Measurements from ENCODE around the gene HUNK. TPM values are rescaled to one million over a fixed set of nuclear protein-coding genes. Genes with fewer than 3 reads are reported as not detected.

HUNK gene
- total RNA-seq, 1 donor from 2014 or later: 0.43 TPM

DNA sequence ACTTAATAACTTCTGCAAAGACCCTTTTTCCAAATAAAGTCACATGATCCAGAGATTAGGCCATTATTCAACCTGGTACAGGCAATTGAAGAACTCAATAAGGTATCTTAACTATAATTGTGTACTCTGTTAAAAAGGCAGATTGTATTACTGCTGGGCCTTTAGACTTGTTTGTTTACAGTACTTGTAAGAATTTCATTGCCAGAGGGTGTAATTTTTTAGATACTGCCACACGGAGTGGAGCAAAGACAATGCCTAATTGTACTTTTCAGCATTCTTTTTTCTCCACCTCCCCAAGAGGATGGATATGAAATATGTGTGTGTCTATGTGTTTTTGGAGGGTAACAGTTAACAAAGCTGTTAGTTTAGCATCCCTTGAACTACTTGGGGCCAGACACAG is 47.5 kb downstream of the HUNK start:
- Mint-ChIP-seq H3K9me3 (no peaks in the 10 kb centered on the region), H3K4me3 (ENCODE audit: low read depth) (no peak overlapping the region), H3K27ac (no peak overlapping the region), H3K4me1 (ENCODE audit: low read depth) (no peaks in the 10 kb centered on the region), H3K36me3 (ENCODE audit: low read depth) (no peaks in the 10 kb centered on the region), H3K27me3 (ENCODE audit: low read depth) (no peaks in the 10 kb centered on the region)
- intact Hi-C loops (cut with micrococcal nuclease): no loop called here
- no peak for DNase-seq (ENCODE audit: low spot score)

DNA sequence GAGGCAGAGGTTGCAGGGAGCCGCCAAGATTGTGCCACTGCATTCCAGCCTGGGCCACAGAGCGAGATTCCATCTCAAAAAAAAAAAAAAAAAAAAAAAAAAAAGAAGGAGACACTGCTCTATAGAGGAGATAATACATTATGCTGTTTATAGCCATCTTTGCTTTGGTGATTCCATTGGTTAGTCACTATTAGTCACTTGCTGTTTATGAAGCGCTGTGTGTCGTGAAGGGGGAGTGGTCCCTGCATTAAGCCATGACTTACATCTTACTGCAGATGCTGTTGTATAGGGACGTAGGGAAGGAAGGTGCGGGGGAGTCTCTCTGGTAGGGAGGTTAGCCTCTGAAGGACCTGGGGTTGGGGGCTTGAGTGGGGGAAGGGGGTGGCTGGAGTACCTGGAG is 48.3 kb downstream of the HUNK start:
- Mint-ChIP-seq H3K4me1 (ENCODE audit: low read depth) (no peaks in the 10 kb centered on the region), H3K4me3 (ENCODE audit: low read depth) (no peak overlapping the region), H3K27ac (no peak overlapping the region), H3K9me3 (no peaks in the 10 kb centered on the region), H3K27me3 (ENCODE audit: low read depth) (no peaks in the 10 kb centered on the region), H3K36me3 (ENCODE audit: low read depth) (no peaks in the 10 kb centered on the region)
- intact Hi-C loops (cut with micrococcal nuclease): no loop called here
- no peak for DNase-seq (ENCODE audit: low spot score)

DNA sequence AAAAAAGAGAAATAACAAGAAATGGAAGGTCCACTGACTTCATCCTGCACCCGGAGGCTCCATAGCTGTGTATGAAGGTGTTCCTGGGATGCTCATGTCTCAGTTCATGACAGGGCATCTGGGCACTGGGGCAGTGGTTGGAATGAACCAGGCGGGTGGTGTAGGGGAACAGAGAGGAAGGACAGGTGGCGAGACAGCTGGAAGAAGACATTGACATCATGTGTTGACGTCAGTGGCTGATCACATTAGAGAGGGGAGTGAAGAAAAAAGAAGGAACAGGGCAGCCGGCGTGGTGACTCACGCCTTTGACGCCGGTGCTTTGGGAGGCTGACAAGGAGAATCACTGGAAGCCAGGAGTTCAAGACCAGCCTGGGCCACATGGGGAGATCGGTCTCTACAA is 50.1 kb downstream of the HUNK start:
- DNase-seq (ENCODE audit: low spot score): no peak
- no peaks in the 10 kb centered on the region for H3K36me3 Mint-ChIP-seq (ENCODE audit: low read depth)

DNA sequence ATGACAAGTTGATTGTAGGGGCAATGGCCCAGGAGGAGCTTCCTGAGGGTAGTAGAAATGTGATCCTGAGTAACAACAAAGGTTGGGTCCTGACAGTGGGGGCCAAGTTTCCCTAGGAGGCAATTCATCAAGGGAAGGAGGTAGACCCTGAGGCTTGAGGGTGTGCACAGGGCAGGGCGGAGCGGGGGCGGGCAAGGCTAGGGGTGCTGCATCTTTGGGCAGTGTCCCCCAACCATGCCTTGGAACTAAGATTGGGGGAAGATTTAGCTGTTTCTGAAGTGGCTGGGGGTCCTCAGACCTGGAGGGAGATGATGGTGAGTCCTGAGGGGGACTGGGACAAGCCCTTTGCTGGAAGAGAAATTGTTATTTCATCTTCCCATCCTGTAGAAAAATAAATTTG is 50.9 kb downstream of the HUNK start:
- Mint-ChIP-seq H3K36me3 (ENCODE audit: low read depth) (no peaks in the 10 kb centered on the region), H3K27ac (no peak overlapping the region), H3K4me3 (ENCODE audit: low read depth) (no peak overlapping the region), H3K27me3 (ENCODE audit: low read depth) (no peaks in the 10 kb centered on the region), H3K9me3 (peaks cover 4% of the 10 kb centered on the region), H3K4me1 (ENCODE audit: low read depth) (no peaks in the 10 kb centered on the region)
- intact Hi-C loops (cut with micrococcal nuclease): no loop called here
- no peak for DNase-seq (ENCODE audit: low spot score)

More for the DNA sequence above, 50.1 kb downstream of the HUNK start:
- H3K27ac Mint-ChIP-seq: no peak overlapping the region
- no peak overlapping the region for H3K4me3 Mint-ChIP-seq (ENCODE audit: low read depth)
- no peaks in the 10 kb centered on the region for H3K4me1 Mint-ChIP-seq (ENCODE audit: low read depth)
- no peaks in the 10 kb centered on the region for H3K27me3 Mint-ChIP-seq (ENCODE audit: low read depth)
- intact Hi-C loops (cut with micrococcal nuclease): no loop called here
- peaks cover 4% of the 10 kb centered on the region for H3K9me3 Mint-ChIP-seq

DNA sequence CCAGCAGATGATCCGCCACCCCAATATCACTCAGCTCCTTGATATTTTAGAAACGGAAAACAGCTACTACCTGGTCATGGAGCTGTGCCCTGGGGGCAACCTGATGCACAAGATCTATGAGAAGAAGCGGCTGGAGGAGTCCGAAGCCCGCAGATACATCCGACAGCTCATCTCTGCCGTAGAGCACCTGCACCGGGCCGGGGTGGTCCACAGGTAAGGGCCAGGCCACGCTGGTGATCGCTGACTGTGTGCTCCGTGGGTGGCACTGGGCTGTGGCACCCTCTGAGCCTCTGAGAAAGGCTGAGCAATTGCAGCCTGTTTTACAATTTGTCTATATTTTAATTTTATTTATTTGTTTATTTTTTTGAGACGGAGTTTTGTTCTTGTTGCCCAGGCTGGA is 51.7 kb downstream of the HUNK start:
- H3K9me3 Mint-ChIP-seq: peaks cover 4% of the 10 kb centered on the region
- DNase-seq (ENCODE audit: low spot score): no peak
- no peak overlapping the region for H3K4me3 Mint-ChIP-seq (ENCODE audit: low read depth)

DNA sequence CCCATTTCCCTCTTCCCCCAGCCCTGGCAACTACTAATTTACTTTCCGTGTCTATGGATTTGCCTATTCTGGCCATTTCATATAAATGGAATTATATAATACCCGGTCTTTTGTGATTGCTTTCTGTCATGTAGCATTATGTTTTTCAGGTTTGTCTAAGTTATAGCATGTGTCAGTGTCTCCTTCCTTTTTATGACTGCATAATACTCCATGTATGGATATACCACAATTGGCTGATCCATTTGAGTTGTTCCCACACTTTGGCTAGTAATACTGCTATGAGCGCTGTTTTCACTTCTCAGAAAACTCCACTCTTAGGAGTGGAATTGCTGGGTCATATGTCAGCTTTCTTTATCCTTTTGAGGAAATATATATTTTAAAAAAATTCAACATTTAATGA is 53.7 kb downstream of the HUNK start:
- no peaks in the 10 kb centered on the region for H3K36me3 Mint-ChIP-seq (ENCODE audit: low read depth)
- no peak for DNase-seq (ENCODE audit: low spot score)
- intact Hi-C loops (cut with micrococcal nuclease): no loop called here
- H3K27me3 Mint-ChIP-seq (ENCODE audit: low read depth): no peaks in the 10 kb centered on the region
- peaks cover 4% of the 10 kb centered on the region for H3K9me3 Mint-ChIP-seq
- no peak overlapping the region for H3K27ac Mint-ChIP-seq
- no peaks in the 10 kb centered on the region for H3K4me1 Mint-ChIP-seq (ENCODE audit: low read depth)
- no peak overlapping the region for H3K4me3 Mint-ChIP-seq (ENCODE audit: low read depth)

More for the DNA sequence above, 51.7 kb downstream of the HUNK start:
- H3K4me1 Mint-ChIP-seq (ENCODE audit: low read depth): no peaks in the 10 kb centered on the region
- intact Hi-C loops (cut with micrococcal nuclease): no loop called here
- H3K27me3 Mint-ChIP-seq (ENCODE audit: low read depth): no peaks in the 10 kb centered on the region
- no peak overlapping the region for H3K27ac Mint-ChIP-seq
- no peaks in the 10 kb centered on the region for H3K36me3 Mint-ChIP-seq (ENCODE audit: low read depth)

DNA sequence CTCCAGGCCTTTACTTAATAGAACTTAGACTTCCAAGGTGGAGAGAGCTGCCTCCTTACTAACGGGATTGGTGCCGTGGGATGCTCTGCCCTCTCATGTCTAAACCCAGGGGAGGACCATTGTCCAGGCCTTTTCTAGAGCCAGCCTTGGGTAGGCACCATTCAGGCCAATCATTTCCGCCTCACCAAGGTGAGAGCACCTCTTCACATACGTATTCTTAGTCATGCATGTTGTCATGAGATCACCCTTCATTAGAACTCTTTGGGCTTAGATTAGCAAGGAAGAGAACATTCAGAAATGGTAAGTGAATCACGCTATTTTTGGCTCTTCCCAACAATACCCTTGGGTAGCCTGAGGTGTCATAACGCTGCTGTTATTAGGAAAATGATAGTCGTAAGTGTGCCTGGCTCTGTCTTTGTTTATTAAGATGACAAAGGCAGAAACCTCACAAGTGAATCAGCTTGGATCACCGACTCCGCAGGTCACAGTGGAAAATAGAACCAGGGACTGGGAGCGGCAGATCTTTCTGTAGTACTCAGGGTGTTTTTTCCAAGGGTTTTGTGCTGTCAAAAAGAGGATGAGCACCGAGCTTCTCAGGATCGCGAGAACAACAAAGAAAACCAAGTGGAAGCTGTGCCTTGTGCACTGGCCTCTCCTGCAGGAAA is 55.0 kb downstream of the HUNK start:
- H3K36me3 Mint-ChIP-seq (ENCODE audit: low read depth): no peaks in the 10 kb centered on the region
- peaks cover 4% of the 10 kb centered on the region for H3K9me3 Mint-ChIP-seq
- H3K4me3 Mint-ChIP-seq (ENCODE audit: low read depth): no peak overlapping the region
- DNase-seq (ENCODE audit: low spot score): no peak
- intact Hi-C loops (cut with micrococcal nuclease): no loop called here
- H3K27ac Mint-ChIP-seq: no peak overlapping the region
- no peaks in the 10 kb centered on the region for H3K4me1 Mint-ChIP-seq (ENCODE audit: low read depth)
- H3K27me3 Mint-ChIP-seq (ENCODE audit: low read depth): no peaks in the 10 kb centered on the region

DNA sequence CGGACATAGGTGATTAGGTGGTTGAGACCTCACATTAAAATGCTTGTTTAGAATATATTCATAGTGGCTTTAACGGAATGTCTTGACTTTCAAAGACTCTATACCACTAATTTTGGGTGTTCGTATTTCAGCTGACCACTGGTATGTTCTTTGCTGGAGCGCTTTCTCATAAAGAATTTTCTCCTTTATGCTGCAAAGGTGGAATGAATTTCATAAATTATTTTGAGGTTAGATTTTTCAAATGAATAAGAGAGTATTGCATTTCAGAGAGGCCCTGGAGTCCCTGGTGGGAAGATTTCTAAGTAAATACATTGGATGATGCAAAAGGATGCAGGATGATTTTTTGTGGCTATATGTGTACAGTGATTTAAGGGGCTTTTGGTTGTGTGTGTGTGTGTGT is 55.8 kb downstream of the HUNK start:
- no peaks in the 10 kb centered on the region for H3K27me3 Mint-ChIP-seq (ENCODE audit: low read depth)
- H3K9me3 Mint-ChIP-seq: peaks cover 4% of the 10 kb centered on the region
- H3K27ac Mint-ChIP-seq: no peak overlapping the region
- DNase-seq (ENCODE audit: low spot score): no peak
- intact Hi-C loops (cut with micrococcal nuclease): no loop called here
- H3K4me1 Mint-ChIP-seq (ENCODE audit: low read depth): no peaks in the 10 kb centered on the region
- no peaks in the 10 kb centered on the region for H3K36me3 Mint-ChIP-seq (ENCODE audit: low read depth)
- H3K4me3 Mint-ChIP-seq (ENCODE audit: low read depth): no peak overlapping the region

DNA sequence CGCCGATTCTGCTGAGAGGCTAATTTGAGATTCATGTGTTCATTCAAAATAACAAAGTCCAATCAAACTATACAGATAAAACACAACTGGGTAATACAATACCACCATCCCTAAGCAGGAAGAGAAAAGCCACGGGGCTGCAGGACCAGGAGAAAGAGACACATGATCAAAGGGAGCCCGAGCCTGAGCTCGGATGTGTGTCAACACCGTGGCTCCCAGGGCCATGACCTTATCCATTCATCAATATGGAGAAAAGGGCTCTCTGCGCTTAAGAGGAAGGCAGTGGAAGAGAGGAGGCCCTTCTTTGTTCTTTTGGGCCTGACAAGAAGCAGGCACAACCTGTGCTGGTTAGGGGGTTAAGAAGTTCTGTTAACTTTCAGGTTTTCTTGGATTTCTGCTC is 56.7 kb downstream of the HUNK start:
- DNase-seq (ENCODE audit: low spot score): no peak
- Mint-ChIP-seq H3K27me3 (ENCODE audit: low read depth) (no peaks in the 10 kb centered on the region), H3K4me3 (ENCODE audit: low read depth) (no peak overlapping the region), H3K9me3 (peaks cover 4% of the 10 kb centered on the region), H3K36me3 (ENCODE audit: low read depth) (no peaks in the 10 kb centered on the region), H3K27ac (no peak overlapping the region), H3K4me1 (ENCODE audit: low read depth) (no peaks in the 10 kb centered on the region)
- intact Hi-C loops (cut with micrococcal nuclease): no loop called here

DNA sequence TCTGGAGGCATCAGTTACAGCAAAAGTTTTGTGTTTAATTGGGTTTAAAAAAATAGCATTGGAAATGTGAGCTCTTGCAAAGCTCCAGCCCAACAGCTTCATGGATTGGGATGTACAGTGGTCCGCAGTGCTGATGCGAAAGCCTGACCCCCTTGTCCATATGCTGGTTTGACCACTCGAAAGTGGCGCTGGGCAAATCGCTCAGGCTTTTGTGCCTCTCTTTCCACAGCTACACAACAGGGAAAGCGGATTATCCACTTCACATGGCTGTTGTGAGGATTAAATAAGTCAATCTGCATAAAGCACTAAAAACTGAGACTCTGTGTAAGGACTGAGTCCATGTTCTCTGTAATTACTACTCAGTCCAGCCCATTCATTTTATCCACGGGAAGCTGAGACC is 57.2 kb downstream of the HUNK start:
- no peak overlapping the region for H3K27ac Mint-ChIP-seq
- H3K4me1 Mint-ChIP-seq (ENCODE audit: low read depth): no peaks in the 10 kb centered on the region
- no peaks in the 10 kb centered on the region for H3K27me3 Mint-ChIP-seq (ENCODE audit: low read depth)
- no peaks in the 10 kb centered on the region for H3K36me3 Mint-ChIP-seq (ENCODE audit: low read depth)
- H3K9me3 Mint-ChIP-seq: peaks cover 4% of the 10 kb centered on the region
- intact Hi-C loops (cut with micrococcal nuclease): no loop called here
- DNase-seq (ENCODE audit: low spot score): no peak
- no peak overlapping the region for H3K4me3 Mint-ChIP-seq (ENCODE audit: low read depth)

DNA sequence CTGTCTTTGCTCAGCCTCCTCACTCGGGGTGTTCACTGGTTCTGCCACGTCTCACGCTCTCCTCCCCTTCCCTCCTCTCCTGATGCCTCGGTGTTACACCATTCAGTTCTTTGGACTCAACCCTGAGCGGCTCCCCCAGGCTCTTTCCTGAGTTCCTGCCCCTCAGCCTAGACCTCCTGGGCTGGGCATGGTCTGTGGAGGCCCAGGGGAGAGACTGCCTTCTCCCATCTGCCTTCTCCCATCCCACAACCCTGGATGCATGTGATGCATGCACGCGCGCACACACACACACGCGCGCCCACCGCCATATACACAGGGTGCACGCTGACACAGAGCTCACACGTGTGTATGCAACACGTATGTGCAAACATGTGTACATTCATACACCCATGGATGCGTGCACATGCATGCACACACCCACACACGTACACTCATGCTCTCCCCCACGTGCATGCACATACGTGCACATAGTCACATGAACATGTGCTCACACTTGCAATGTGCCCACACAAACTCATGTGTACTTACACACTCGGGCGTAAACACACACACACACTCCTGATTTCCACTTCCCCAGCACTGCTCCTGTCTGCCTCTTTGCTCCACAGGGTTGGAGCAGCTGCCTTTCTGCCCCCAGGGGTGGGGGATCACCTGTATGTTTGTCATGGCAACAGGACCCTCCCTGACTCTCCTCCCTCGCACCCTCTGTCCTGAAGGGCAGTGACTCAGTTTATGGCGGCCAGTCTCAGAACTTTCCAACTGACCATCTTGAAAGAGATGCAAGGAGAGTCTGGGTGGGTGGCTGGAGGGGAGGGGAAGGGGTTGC is 59.0 kb downstream of the HUNK start:
- intact Hi-C loops (cut with micrococcal nuclease): no loop called here
- H3K27ac Mint-ChIP-seq: no peak overlapping the region
- H3K4me1 Mint-ChIP-seq (ENCODE audit: low read depth): no peaks in the 10 kb centered on the region
- no peaks in the 10 kb centered on the region for H3K27me3 Mint-ChIP-seq (ENCODE audit: low read depth)
- no peak overlapping the region for H3K4me3 Mint-ChIP-seq (ENCODE audit: low read depth)
- no peak for DNase-seq (ENCODE audit: low spot score)
- H3K9me3 Mint-ChIP-seq: no peaks in the 10 kb centered on the region
- no peaks in the 10 kb centered on the region for H3K36me3 Mint-ChIP-seq (ENCODE audit: low read depth)

DNA sequence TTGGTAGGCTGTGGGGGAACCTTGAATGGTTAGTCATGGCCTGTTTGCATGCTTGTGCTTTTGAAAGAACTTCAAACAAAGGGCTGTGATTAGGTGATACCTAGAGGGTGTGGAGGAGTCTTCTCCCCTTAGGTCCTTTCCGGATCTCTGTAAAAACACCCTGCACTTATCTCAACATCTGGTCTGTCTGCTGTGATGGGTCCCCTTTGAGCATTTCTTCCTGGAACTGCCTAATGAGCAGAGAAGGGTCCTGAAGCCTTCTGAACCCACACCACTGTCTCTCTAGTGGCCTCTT is 59.6 kb downstream of the HUNK start:
- H3K4me3 Mint-ChIP-seq (ENCODE audit: low read depth): no peak overlapping the region
- intact Hi-C loops (cut with micrococcal nuclease): no loop called here
- DNase-seq (ENCODE audit: low spot score): no peak
- no peaks in the 10 kb centered on the region for H3K36me3 Mint-ChIP-seq (ENCODE audit: low read depth)
- no peaks in the 10 kb centered on the region for H3K4me1 Mint-ChIP-seq (ENCODE audit: low read depth)
- H3K9me3 Mint-ChIP-seq: no peaks in the 10 kb centered on the region
- H3K27me3 Mint-ChIP-seq (ENCODE audit: low read depth): no peaks in the 10 kb centered on the region
- H3K27ac Mint-ChIP-seq: no peak overlapping the region

DNA sequence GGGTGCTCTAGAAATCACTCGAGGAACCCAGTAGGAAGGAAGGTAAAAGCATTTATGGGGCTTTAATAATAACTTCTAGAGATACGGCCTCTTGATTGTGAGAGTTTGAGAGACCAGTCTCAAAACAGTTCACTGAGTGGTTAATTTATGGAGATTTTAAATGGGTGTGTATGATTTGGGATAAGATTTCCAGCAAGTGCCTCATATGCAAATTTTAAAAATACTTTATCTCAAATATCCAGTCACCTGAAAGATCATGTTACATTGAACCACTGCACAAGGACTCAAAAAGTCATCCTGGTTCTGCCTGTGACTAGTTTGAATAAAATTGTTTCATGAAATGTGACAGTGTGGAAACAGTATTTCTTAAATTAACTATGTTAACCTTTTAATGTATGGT is 64.5 kb downstream of the HUNK start:
- no peak for DNase-seq (ENCODE audit: low spot score)
- Mint-ChIP-seq H3K27ac (no peak overlapping the region), H3K4me1 (ENCODE audit: low read depth) (no peaks in the 10 kb centered on the region), H3K27me3 (ENCODE audit: low read depth) (no peaks in the 10 kb centered on the region), H3K9me3 (no peaks in the 10 kb centered on the region), H3K36me3 (ENCODE audit: low read depth) (no peaks in the 10 kb centered on the region), H3K4me3 (ENCODE audit: low read depth) (no peak overlapping the region)
- intact Hi-C loops (cut with micrococcal nuclease): no loop called here

Data from activated T-helper 2 cell treated with anti-CD3 and anti-CD28 coated beads, Interferon-gamma antibody, Interleukin-2, Interleukin-4, amounts not matched to agents 10 μg/mL and 5 μg/mL and 100 μg/mL, durations not matched to agents 14 hours and 24 hours and 36 hours (primary cell).